ENCODE results near the gene C10orf71.

Gene C10orf71

GRCh38 chr10:49325131-49325915 is 26.4 kb downstream of the C10orf71 start:
- Histone ChIP-seq H3K9me2 (replicated peaks; ENCODE audit: control insufficient read depth, low read length) (no peaks in the 10 kb centered on the region), H3K27me3 (ENCODE audit: control insufficient read depth, low read length) (no peaks in the 10 kb centered on the region), H3K4me2 (ENCODE audit: low read length) (no peak overlapping the region), H3K4me1 (ENCODE audit: control insufficient read depth, low read length) (no peaks in the 10 kb centered on the region), H3K9me3 (ENCODE audit: control insufficient read depth, insufficient read depth, low read length) (no peaks in the 10 kb centered on the region), H3K79me2 (ENCODE audit: control insufficient read depth, low read length) (no peaks in the 10 kb centered on the region), H4K20me1 (ENCODE audit: control insufficient read depth, insufficient read depth, low read depth, low read length) (no peaks in the 10 kb centered on the region), H3F3A (ENCODE audit: control insufficient read depth, insufficient read depth) (no peaks in the 10 kb centered on the region), H3K4me3 (ENCODE audit: low read length) (no peak overlapping the region), H3K27ac (ENCODE audit: low read depth, low read length) (no peak overlapping the region), H3K36me3 (ENCODE audit: control insufficient read depth, low read length) (no peaks in the 10 kb centered on the region)
- TF ChIP-seq EZH2phosphoT487 (IDR thresholded peaks at IDR 0.05; ENCODE audit: borderline replicate concordance, low read length), result no peak

- TF ChIP-seq EZH2phosphoT487 (IDR thresholded peaks at IDR 0.05; ENCODE audit: borderline replicate concordance, low read length) (no peak), CTCF (IDR thresholded peaks at IDR 0.05; ENCODE audit: low read depth, low read length, poor library complexity, severe bottlenecking) (no peak)
- Histone ChIP-seq H3K4me3 (ENCODE audit: low read length) (no peak overlapping the region), H3K9me2 (replicated peaks; ENCODE audit: control insufficient read depth, low read length) (no peaks in the 10 kb centered on the region), H3K36me3 (ENCODE audit: control insufficient read depth, low read length) (no peaks in the 10 kb centered on the region), H3K27ac (ENCODE audit: low read depth, low read length) (no peak overlapping the region), H3K9me3 (ENCODE audit: control insufficient read depth, insufficient read depth, low read length) (no peaks in the 10 kb centered on the region), H4K20me1 (ENCODE audit: control insufficient read depth, insufficient read depth, low read depth, low read length) (no peaks in the 10 kb centered on the region), H3K4me2 (ENCODE audit: low read length) (no peak overlapping the region), H3K79me2 (ENCODE audit: control insufficient read depth, low read length) (no peaks in the 10 kb centered on the region), H3K27me3 (ENCODE audit: control insufficient read depth, low read length) (no peaks in the 10 kb centered on the region), H3K4me1 (ENCODE audit: control insufficient read depth, low read length) (no peaks in the 10 kb centered on the region), H3F3A (ENCODE audit: control insufficient read depth, insufficient read depth) (no peaks in the 10 kb centered on the region)
These were observed 27.2 kb downstream of the C10orf71 start for GRCh38 chr10:49325916-49326783.

- Histone ChIP-seq H3F3A (ENCODE audit: control insufficient read depth, insufficient read depth) (no peaks in the 10 kb centered on the region), H3K9me2 (replicated peaks; ENCODE audit: control insufficient read depth, low read length) (no peaks in the 10 kb centered on the region), H3K27me3 (ENCODE audit: control insufficient read depth, low read length) (no peaks in the 10 kb centered on the region), H3K27ac (ENCODE audit: low read depth, low read length) (no peak overlapping the region), H3K4me2 (ENCODE audit: low read length) (no peak overlapping the region), H3K79me2 (ENCODE audit: control insufficient read depth, low read length) (no peaks in the 10 kb centered on the region), H3K4me1 (ENCODE audit: control insufficient read depth, low read length) (no peaks in the 10 kb centered on the region), H4K20me1 (ENCODE audit: control insufficient read depth, insufficient read depth, low read depth, low read length) (no peaks in the 10 kb centered on the region), H3K4me3 (ENCODE audit: low read length) (no peak overlapping the region), H3K36me3 (ENCODE audit: control insufficient read depth, low read length) (no peaks in the 10 kb centered on the region), H3K9me3 (ENCODE audit: control insufficient read depth, insufficient read depth, low read length) (no peaks in the 10 kb centered on the region)
- TF ChIP-seq EZH2phosphoT487 (IDR thresholded peaks at IDR 0.05; ENCODE audit: borderline replicate concordance, low read length), result no peak
- no peak for TF ChIP-seq CTCF (IDR thresholded peaks at IDR 0.05; ENCODE audit: low read depth, low read length, poor library complexity, severe bottlenecking)
These were observed 28.3 kb downstream of the C10orf71 start for GRCh38 chr10:49327036-49327813.

Data from DOHH2 (cell line).